ENCODE results near the gene LY6G6C. TPM values are rescaled to one million over a fixed set of nuclear protein-coding genes. Genes with fewer than 3 reads are reported as not detected.

LY6G6C gene
- total and polyA plus RNA-seq, 4 donors, result 0.14 to 0.16 TPM; not detected in 2

DNA sequence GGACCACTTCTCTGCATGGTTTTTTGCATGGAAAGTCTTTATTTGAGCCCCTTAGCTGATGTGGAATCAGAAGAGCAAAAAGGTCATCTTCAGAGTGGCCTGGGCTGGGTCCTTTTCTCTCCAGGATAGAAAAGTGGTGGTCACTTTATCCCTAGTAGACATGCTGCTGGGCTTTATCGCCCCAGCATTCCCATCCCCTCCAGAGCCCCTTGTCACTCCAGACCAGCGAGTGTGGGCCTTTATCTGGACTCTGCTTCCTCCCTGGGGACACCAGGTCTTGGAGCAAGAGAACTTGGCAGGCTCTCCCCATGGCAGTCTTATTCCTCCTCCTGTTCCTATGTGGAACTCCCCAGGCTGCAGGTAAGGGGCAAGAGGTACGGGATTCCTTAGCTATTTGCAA, 14.9 kb downstream of the LY6G6C start, which contains the start of gene LY6G6F:
TSS of gene LY6G6F (plus strand) at position 268 of the 400 bp plus-strand sequence. CDS start at position 309, 41 bp downstream.
- Histone ChIP-seq H3K27me3 (ENCODE audit: control insufficient read depth in 3 of 3, insufficient read depth in 3 of 3, low read length in 2 of 3) (no peaks in the 10 kb centered on the region), H3K4me3 (no peak within 1 kb of the TSS), H3K4me1 (ENCODE audit: control insufficient read depth in 5 of 5, insufficient read depth in 5 of 5, low read length in 5 of 5) (peaks cover 5 to 12% (median 6%) of the 10 kb centered on the region in 5 donors), H3K36me3 (ENCODE audit: control insufficient read depth in 4 of 4, insufficient read depth in 4 of 4, low read length in 4 of 4) (no peaks in the 10 kb centered on the region), H3K9ac (ENCODE audit: insufficient read depth in 1 of 2, low read length in 2 of 2) (no peak within 1 kb of the TSS), H3K9me3 (ENCODE audit: control insufficient read depth in 4 of 4, insufficient read depth in 3 of 4, low read length in 3 of 4) (no peaks in the 10 kb centered on the region), H3K27ac (ENCODE audit: low read depth in 1 of 2, low read length in 1 of 2) (no peak within 1 kb of the TSS)
- ATAC-seq (ENCODE audit: insufficient read depth, low FRiP score), result no peak
- TF ChIP-seq, protein P1, sequence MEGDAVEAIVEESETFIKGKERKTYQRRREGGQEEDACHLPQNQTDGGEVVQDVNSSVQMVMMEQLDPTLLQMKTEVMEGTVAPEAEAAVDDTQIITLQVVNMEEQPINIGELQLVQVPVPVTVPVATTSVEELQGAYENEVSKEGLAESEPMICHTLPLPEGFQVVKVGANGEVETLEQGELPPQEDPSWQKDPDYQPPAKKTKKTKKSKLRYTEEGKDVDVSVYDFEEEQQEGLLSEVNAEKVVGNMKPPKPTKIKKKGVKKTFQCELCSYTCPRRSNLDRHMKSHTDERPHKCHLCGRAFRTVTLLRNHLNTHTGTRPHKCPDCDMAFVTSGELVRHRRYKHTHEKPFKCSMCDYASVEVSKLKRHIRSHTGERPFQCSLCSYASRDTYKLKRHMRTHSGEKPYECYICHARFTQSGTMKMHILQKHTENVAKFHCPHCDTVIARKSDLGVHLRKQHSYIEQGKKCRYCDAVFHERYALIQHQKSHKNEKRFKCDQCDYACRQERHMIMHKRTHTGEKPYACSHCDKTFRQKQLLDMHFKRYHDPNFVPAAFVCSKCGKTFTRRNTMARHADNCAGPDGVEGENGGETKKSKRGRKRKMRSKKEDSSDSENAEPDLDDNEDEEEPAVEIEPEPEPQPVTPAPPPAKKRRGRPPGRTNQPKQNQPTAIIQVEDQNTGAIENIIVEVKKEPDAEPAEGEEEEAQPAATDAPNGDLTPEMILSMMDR (IDR thresholded peaks at IDR 0.05; ENCODE audit: control extremely low read depth, extremely low read depth), result no peak
- DNase-seq, result no peak
- 62 to 79% methylated on average over 3 of the region's 3 CpGs for WGBS, 2 donors

DNA sequence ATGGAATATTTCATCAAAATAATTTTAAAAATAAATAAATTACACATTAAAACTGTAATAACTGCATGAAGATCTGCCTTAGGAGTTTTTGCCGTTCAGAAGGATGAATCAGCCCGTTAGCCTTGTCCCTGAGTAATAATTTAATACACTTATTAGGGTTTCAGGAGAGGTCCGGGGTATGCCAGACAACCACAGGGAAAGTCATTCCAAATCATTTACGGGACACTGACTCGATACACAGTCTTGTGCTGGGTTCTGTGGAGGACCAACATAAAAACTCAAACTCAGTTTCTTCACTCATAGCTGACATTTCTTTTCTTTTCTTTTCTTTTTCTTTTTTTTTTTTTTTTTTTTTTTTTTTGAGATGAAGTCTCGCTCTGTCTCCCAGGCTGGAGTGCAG, 15.6 kb downstream of the LY6G6C start:
- H3K9me3 ChIP-seq (ENCODE audit: control insufficient read depth in 4 of 4, insufficient read depth in 3 of 4, low read length in 3 of 4), result no peaks in the 10 kb centered on the region
- WGBS, 2 donors, result 94 to 96% methylated on average over 6 of the region's 6 CpGs
- H3K36me3 ChIP-seq (ENCODE audit: control insufficient read depth in 4 of 4, insufficient read depth in 4 of 4, low read length in 4 of 4), result peaks cover 0 to under 1% (median under 1%) of the 10 kb centered on the region in 4 donors
- H3K4me1 ChIP-seq (ENCODE audit: control insufficient read depth in 5 of 5, insufficient read depth in 5 of 5, low read length in 5 of 5), result peaks cover 6 to 13% (median 9%) of the 10 kb centered on the region in 5 donors
- no peak overlapping the region for H3K9ac ChIP-seq (ENCODE audit: insufficient read depth in 1 of 2, low read length in 2 of 2)
- TF ChIP-seq, protein P1 (IDR thresholded peaks at IDR 0.05; ENCODE audit: control extremely low read depth, extremely low read depth), result no peak
- ATAC-seq (ENCODE audit: insufficient read depth, low FRiP score) (no peak), DNase-seq (no peak)
- no peak overlapping the region for H3K4me3 ChIP-seq
- H3K27me3 ChIP-seq (ENCODE audit: control insufficient read depth in 3 of 3, insufficient read depth in 3 of 3, low read length in 2 of 3), result no peaks in the 10 kb centered on the region
- H3K27ac ChIP-seq (ENCODE audit: low read depth in 1 of 2, low read length in 1 of 2), result no peak overlapping the region

DNA sequence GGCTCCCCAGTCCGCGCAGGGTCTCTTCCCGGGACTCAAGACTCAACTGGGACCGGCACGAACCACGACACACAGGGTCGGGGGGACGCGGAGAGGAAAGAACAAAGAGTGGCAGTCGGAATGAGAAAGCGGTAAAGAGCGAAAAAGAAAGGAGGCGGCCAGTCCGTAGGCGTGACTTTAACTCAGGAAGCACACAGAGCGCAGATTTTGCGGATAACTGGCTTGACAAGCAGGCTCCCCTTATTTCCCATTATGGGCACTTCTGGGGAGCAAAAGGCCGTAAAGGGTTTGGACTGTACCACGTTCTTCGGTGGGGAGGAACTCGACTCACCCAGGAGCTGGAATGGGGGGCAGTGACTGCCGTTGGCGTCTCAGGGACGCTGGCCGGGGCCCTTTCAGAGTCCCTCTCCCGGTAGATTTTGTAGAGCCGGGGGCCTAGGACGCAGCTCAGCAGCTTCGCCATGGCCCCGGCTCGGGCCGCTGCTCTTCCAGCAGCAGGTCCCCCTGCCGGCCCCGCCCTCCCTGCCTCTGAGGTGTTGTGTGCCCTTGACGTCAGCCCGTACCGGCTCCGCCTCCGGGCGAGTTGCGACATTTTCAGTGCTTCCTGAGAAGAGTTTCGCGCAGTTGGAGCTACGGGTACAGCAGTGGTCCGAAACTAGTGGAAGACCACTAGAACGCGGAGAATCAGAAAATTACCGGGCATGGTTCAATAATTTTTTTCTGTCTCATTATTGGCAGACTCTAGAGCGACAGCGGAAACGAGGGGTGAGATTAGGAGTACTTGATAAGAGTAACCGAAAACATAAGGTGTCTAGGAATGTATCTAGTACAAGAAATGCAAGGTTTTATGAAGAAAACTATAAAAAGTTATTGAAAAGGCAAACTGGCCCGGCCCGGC, 18.5 kb downstream of the LY6G6C start, which contains the start of gene ABHD16A:
TSS of gene ABHD16A (minus strand) at position 506 of the 898 bp plus-strand sequence. CDS start at position 463, 43 bp downstream.
- Histone ChIP-seq H3K4me3 (peak within 1 kb of the TSS; percentile 69), H3K9ac (ENCODE audit: insufficient read depth in 1 of 2, low read length in 2 of 2) (peak within 1 kb of the TSS; percentile 88 to 99), H3K36me3 (ENCODE audit: control insufficient read depth in 4 of 4, insufficient read depth in 4 of 4, low read length in 4 of 4) (peaks cover 0 to 12% (median 6%) of the 10 kb centered on the region in 4 donors), H3K27ac (ENCODE audit: low read depth in 1 of 2, low read length in 1 of 2) (peak within 1 kb of the TSS; percentile 97 to 98), H3K27me3 (ENCODE audit: control insufficient read depth in 3 of 3, insufficient read depth in 3 of 3, low read length in 2 of 3) (no peaks in the 10 kb centered on the region), H3K4me1 (ENCODE audit: control insufficient read depth in 5 of 5, insufficient read depth in 5 of 5, low read length in 5 of 5) (peaks cover 6 to 14% (median 10%) of the 10 kb centered on the region in 5 donors), H3K9me3 (ENCODE audit: control insufficient read depth in 4 of 4, insufficient read depth in 3 of 4, low read length in 3 of 4) (no peaks in the 10 kb centered on the region)
- ATAC-seq (ENCODE audit: insufficient read depth, low FRiP score) (peak; percentile 98), DNase-seq (peak; percentile 99 to 100 (median 99))
- 1% methylated on average over 54 of the region's 54 CpGs for WGBS, 2 donors
- TF ChIP-seq, protein P1 (IDR thresholded peaks at IDR 0.05; ENCODE audit: control extremely low read depth, extremely low read depth), result peak; percentile 9
